Fibroblast of pulmonary artery (primary cell): ENCODE data around the gene RAB11FIP3.
"Not testable (repeated sequence)": the region's sequence is repeated elsewhere in the genome, so short reads cannot be mapped to it uniquely, and the experiment has no call there.

Experiments used
- DNase-seq: peaks from one replicate; pipeline ENCODE4 v3.0.0-alpha.2; 2010; ENCODE audit warnings: low read depth
- H3K4me3 ChIP-seq: replicated peaks from 2 replicates; pipeline ENCODE4 v1.5.1; 2011; ENCODE audit warnings: low read depth, mild to moderate bottlenecking, control low read depth, low read length, moderate library complexity
- TF ChIP-seq, protein P1 (sequence below): IDR thresholded peaks from 2 replicates; pipeline ENCODE4 v1.5.1; 2011; ENCODE audit warnings: mild to moderate bottlenecking, control low read depth, low read length, inconsistent platforms; ENCODE audit errors: missing control alignments

The RAB11FIP3 gene

GRCh38 chr16:411576-412265, 13.7 kb upstream of the RAB11FIP3 start:
- no peak for DNase-seq
- no peak overlapping the region for H3K4me3 ChIP-seq
- TF ChIP-seq, protein P1, sequence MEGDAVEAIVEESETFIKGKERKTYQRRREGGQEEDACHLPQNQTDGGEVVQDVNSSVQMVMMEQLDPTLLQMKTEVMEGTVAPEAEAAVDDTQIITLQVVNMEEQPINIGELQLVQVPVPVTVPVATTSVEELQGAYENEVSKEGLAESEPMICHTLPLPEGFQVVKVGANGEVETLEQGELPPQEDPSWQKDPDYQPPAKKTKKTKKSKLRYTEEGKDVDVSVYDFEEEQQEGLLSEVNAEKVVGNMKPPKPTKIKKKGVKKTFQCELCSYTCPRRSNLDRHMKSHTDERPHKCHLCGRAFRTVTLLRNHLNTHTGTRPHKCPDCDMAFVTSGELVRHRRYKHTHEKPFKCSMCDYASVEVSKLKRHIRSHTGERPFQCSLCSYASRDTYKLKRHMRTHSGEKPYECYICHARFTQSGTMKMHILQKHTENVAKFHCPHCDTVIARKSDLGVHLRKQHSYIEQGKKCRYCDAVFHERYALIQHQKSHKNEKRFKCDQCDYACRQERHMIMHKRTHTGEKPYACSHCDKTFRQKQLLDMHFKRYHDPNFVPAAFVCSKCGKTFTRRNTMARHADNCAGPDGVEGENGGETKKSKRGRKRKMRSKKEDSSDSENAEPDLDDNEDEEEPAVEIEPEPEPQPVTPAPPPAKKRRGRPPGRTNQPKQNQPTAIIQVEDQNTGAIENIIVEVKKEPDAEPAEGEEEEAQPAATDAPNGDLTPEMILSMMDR, result no peak

- no peak for DNase-seq
- no peak overlapping the region for H3K4me3 ChIP-seq
- TF ChIP-seq, protein P1, result no peak
Observed at GRCh38 chr16:414395-415169, 10.9 kb upstream of the RAB11FIP3 start.

- DNase-seq, H3K4me3 ChIP-seq: not testable (repeated sequence)
Observed at GRCh38 chr16:415170-415498, 10.3 kb upstream of the RAB11FIP3 start.

DNA sequence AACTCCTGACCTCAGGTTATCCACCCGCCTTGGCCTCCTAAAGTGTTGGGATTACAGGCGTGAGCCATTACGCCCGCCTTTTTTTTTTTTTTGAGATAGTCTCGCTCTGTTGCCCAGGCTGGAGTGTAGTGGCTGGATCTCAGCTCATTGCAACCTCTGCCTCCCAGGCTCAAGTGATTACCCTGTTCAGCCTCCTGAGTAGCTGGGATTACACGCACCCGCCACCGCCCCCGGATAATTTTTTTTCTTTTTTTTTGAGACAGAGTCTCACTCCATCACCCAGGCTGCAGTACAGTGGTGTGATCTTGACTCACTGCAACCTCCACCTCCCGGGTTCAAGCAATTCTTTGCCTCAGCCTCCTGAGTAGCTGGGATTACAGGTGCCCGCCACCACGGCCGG, 3.3 kb upstream of the RAB11FIP3 start:
- not testable (repeated sequence) for DNase-seq, H3K4me3 ChIP-seq

- H3K4me3 ChIP-seq, result peak overlapping the region; percentile 73
- DNase-seq, result peak; percentile 98
- TF ChIP-seq, protein P1, result no peak
Observed at GRCh38 chr16:424033-424622, 1.3 kb upstream of the RAB11FIP3 start.

- no peak for DNase-seq
- TF ChIP-seq, protein P1, result no peak
Observed at GRCh38 chr16:424623-425081, 797 bp upstream of the RAB11FIP3 start.

DNA sequence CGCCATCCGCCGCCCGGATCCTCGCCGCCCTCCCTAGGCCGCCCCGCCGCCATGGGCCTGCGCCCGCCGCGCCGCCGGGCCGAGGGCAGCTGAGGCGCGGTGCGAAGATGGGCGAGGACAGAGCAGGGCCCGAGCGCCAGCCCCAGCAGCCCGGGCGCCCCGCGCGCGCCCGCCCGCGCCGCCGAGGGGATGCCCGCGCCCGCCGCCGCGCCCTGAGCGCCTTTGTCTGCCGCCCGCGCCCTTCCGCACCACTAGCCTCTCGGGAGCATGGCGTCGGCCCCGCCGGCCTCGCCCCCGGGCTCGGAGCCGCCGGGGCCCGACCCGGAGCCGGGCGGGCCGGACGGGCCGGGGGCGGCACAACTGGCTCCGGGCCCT, 278 bp downstream of the RAB11FIP3 start:
- no peak for DNase-seq
- TF ChIP-seq, protein P1, result no peak
- peak overlapping the region; percentile 73 for H3K4me3 ChIP-seq

More at GRCh38 chr16:424623-425081, 797 bp upstream of the RAB11FIP3 start:
- H3K4me3 ChIP-seq, result peak overlapping the region; percentile 73
